Fibroblast of lung (primary cell): ENCODE measurements around the gene MYEF2.

Source experiments
- CTCF ChIP-seq, 2 donors: IDR thresholded peaks in 1 of 2; conservative IDR thresholded peaks in 1 of 2; 1 replicate in 1 of 2; 2 replicates in 1 of 2; pipeline ENCODE4 v1.5.1; 2011 to 2012; ENCODE audit warnings: low read length in 2 of 2, control low read depth in 1 of 2, inconsistent platforms in 1 of 2, low read depth in 1 of 2, mild to moderate bottlenecking in 1 of 2
- EZH2 ChIP-seq: IDR thresholded peaks from 2 replicates; pipeline ENCODE4 v1.5.1; 2012; ENCODE audit warnings: low read length, control low read depth, mild to moderate bottlenecking; ENCODE audit errors: missing control alignments

- TF ChIP-seq CTCF (conservative IDR thresholded peaks at IDR 0.05 in 1 of 2, IDR thresholded peaks at IDR 0.05 in 1 of 2; ENCODE audit: low read depth in 1 of 2, low read length in 2 of 2) (no peak), EZH2 (no peak)
Measured at GRCh38 chr15:48221261-48221660, 43.2 kb upstream of the MYEF2 start.
